ENCODE results near the gene HNRNPA3.

Gene HNRNPA3

GRCh38 chr2:177271981-177272666, 59.5 kb downstream of the HNRNPA3 start:
- DNase-seq (ENCODE audit: extremely low read depth in 1 of 2, low read depth in 1 of 2) = no peak

- DNase-seq (ENCODE audit: extremely low read depth in 1 of 2, low read depth in 1 of 2) = no peak
These were observed 60.2 kb downstream of the HNRNPA3 start for GRCh38 chr2:177272765-177273164.

GRCh38 chr2:177273408-177273807, 60.8 kb downstream of the HNRNPA3 start:
- no peak for DNase-seq (ENCODE audit: extremely low read depth in 1 of 2, low read depth in 1 of 2)
